Stomach (tissue), 4 donors: ENCODE results near the gene DMP1.

Experiments
- CTCF ChIP-seq, 7 experiments: fragments of 450-650 bp in 4 of 7; fragments of 200-600 bp in 3 of 7; sonication (generic) in 3 of 7; IDR thresholded peaks; one replicate each; pipeline ENCODE4 v1.5.1; 2016 to 2019; ENCODE audit warnings: antibody characterized with exemption in 7 of 7, control low read depth in 2 of 7, mild to moderate bottlenecking in 1 of 7
- EP300 ChIP-seq: sonication (generic); formaldehyde crosslinking; IDR thresholded peaks from one replicate; pipeline ENCODE4 v1.6.1; 2017; ENCODE audit warnings: antibody characterized with exemption
- POLR2A ChIP-seq, 4 donors: fragments of 450-650 bp; IDR thresholded peaks; one replicate each; pipeline ENCODE4 v1.6.1; 2016; ENCODE audit warnings: antibody characterized with exemption in 4 of 4, control low read depth in 2 of 4, mild to moderate bottlenecking in 1 of 4, moderate library complexity in 1 of 4
- POLR2AphosphoS5 ChIP-seq, 3 donors: sonication (generic); formaldehyde crosslinking; IDR thresholded peaks; one replicate each; pipeline ENCODE4 v1.6.1; 2016; ENCODE audit warnings: antibody characterized with exemption in 3 of 3

- TF ChIP-seq CTCF (IDR thresholded peaks at IDR 0.05) (no peak), POLR2AphosphoS5 (IDR thresholded peaks at IDR 0.05) (no peak), EP300 (no peak), POLR2A (IDR thresholded peaks at IDR 0.05) (no peak)
These were observed 47.2 kb downstream of the DMP1 start for GRCh38 chr4:87697272-87697671.
